Keratinocyte (primary cell): ENCODE results near the gene SPATA13. TPM values are rescaled to one million over a fixed set of nuclear protein-coding genes. Genes with fewer than 3 reads are reported as not detected.

Experiments used
- DNase-seq: peaks from one replicate; pipeline ENCODE4 v3.0.0-alpha.2; 2011; ENCODE audit warnings: low read depth, missing footprints, low spot score
- FAIRE-seq: peaks from 2 replicates; lab custom pipeline; 2011; peaks lifted over from hg19 to GRCh38; lab: Jason Lieb, UNC
- H2AFZ ChIP-seq: 2 replicates; pipeline ENCODE4 v1.6.0; 2012; ENCODE audit warnings: low read length, control low read depth, inconsistent platforms; ENCODE audit not compliant: control insufficient read depth
- H3K27ac ChIP-seq: 2 replicates; pipeline ENCODE4 v1.5.1; 2011; ENCODE audit warnings: low read length; ENCODE audit not compliant: control insufficient read depth, insufficient read depth
- H3K27me3 ChIP-seq: 3 replicates; pipeline ENCODE4 v1.6.0; 2011; ENCODE audit warnings: low read length; ENCODE audit not compliant: control insufficient read depth, insufficient read depth; ENCODE audit errors: extremely low read depth
- H3K36me3 ChIP-seq, 2 experiments: 2 replicates in 1 of 2; 3 replicates in 1 of 2; pipeline ENCODE4 v1.5.1; 2011; ENCODE audit warnings: low read length in 2 of 2, mild to moderate bottlenecking in 1 of 2; ENCODE audit not compliant: control insufficient read depth in 2 of 2, insufficient read depth in 2 of 2; ENCODE audit errors: extremely low read depth in 1 of 2
- H3K4me1 ChIP-seq: 3 replicates; pipeline ENCODE4 v1.5.1; 2011; ENCODE audit warnings: low read length; ENCODE audit not compliant: control insufficient read depth, insufficient read depth; ENCODE audit errors: extremely low read depth
- H3K4me2 ChIP-seq: 3 replicates; pipeline ENCODE4 v1.6.0; 2011; ENCODE audit warnings: low read depth, low read length; ENCODE audit not compliant: control insufficient read depth, insufficient read depth; ENCODE audit errors: extremely low read depth
- H3K4me3 ChIP-seq, 3 experiments: fragments of 200-600 bp in 1 of 3; sonication (generic) in 1 of 3; 2 replicates in 2 of 3; 3 replicates in 1 of 3; pipeline ENCODE4 v1.5.1; 2011 to 2016; ENCODE audit warnings: low read length in 3 of 3, mild to moderate bottlenecking in 3 of 3, control low read depth in 2 of 3, inconsistent platforms in 1 of 3, low read depth in 1 of 3, mixed read lengths in 1 of 3, mixed run types in 1 of 3, moderate library complexity in 1 of 3; ENCODE audit not compliant: control insufficient read depth in 2 of 3, insufficient read depth in 2 of 3; ENCODE audit errors: extremely low read depth in 1 of 3
- H3K79me2 ChIP-seq: 2 replicates; pipeline ENCODE4 v1.6.0; 2012; ENCODE audit warnings: low read length; ENCODE audit not compliant: control insufficient read depth, insufficient read depth
- H3K9ac ChIP-seq: 3 replicates; pipeline ENCODE4 v1.6.0; 2011; ENCODE audit warnings: low read length; ENCODE audit not compliant: control insufficient read depth, insufficient read depth; ENCODE audit errors: extremely low read depth
- H3K9me1 ChIP-seq: 3 replicates; pipeline ENCODE4 v1.6.0; 2011; ENCODE audit warnings: low read length; ENCODE audit not compliant: control insufficient read depth, insufficient read depth; ENCODE audit errors: extremely low read depth
- H3K9me3 ChIP-seq: 2 replicates; pipeline ENCODE4 v1.5.1; 2012; ENCODE audit warnings: low read depth, low read length; ENCODE audit not compliant: control insufficient read depth
- H4K20me1 ChIP-seq: 3 replicates; pipeline ENCODE4 v1.6.0; 2011; ENCODE audit warnings: low read length; ENCODE audit not compliant: control insufficient read depth, insufficient read depth; ENCODE audit errors: extremely low read depth
- CTCF ChIP-seq, 3 experiments: IDR thresholded peaks in 1 of 3; conservative IDR thresholded peaks in 1 of 3; optimal IDR thresholded peaks in 1 of 3; 2 replicates in 2 of 3; 3 replicates in 1 of 3; pipeline versions ENCODE3 to v1.5.1; 2011; ENCODE audit warnings: low read length in 3 of 3, mild to moderate bottlenecking in 3 of 3, moderate library complexity in 2 of 3, control low read depth in 1 of 3, inconsistent platforms in 1 of 3; ENCODE audit not compliant: insufficient read depth in 2 of 3; ENCODE audit errors: extremely low read depth in 1 of 3
- EZH2 ChIP-seq: IDR thresholded peaks from one replicate; pipeline ENCODE4 v1.6.1; 2012; ENCODE audit warnings: inconsistent platforms, mild to moderate bottlenecking, low read length, moderate library complexity
- dilution Hi-C: fragments of 300-500 bp; cut with MboI; formaldehyde crosslinking; loops from one replicate; pipeline ENCODE4 v1.7.0; 2020; ENCODE audit warnings: low sequenced_read_pairs; ENCODE audit not compliant: extremely low pct_ligation_motif_present
- polyA plus RNA-seq, 5 experiments: library from polyadenylated mRNA; depleted of rRNA in 3 of 5; stranded (reverse) in 3 of 5; stranded (forward) in 1 of 5; unstranded in 1 of 5; fragments of >200 nt; gene quantifications; 1 replicate in 1 of 5; 2 replicates in 3 of 5; 3 replicates in 1 of 5; pipeline versions ENCODE4 v1.2.1 to v1.2.3, GENCODE V29; 2011 to 2012; ENCODE audit warnings: missing spikeins in 2 of 5, low read depth in 1 of 5, low replicate concordance in 1 of 5

Gene SPATA13
- polyA plus RNA-seq, 1 donor (not counting 4 experiments of a cell fraction or from before 2014, with no cell fraction given), result 1.2 TPM

GRCh38 chr13:24232037-24232436 lies 71.5 kb downstream of the SPATA13 start:
- FAIRE-seq, result no peak
- Histone ChIP-seq H3K27ac (no peak overlapping the region), H3K9ac (no peak overlapping the region), H3K4me2 (no peak overlapping the region), H3K36me3 (no peaks in the 10 kb centered on the region), H3K4me3 (no peak overlapping the region), H3K27me3 (no peaks in the 10 kb centered on the region), H3K9me1 (no peaks in the 10 kb centered on the region), H3K79me2 (no peaks in the 10 kb centered on the region), H4K20me1 (no peaks in the 10 kb centered on the region), H3K4me1 (no peaks in the 10 kb centered on the region), H3K9me3 (no peaks in the 10 kb centered on the region), H2AFZ (no peak overlapping the region)
- TF ChIP-seq EZH2 (no peak), CTCF (optimal IDR thresholded peaks at IDR 0.05 in 1 of 3, IDR thresholded peaks at IDR 0.05 in 1 of 3, conservative IDR thresholded peaks at IDR 0.05 in 1 of 3; ENCODE audit: extremely low read depth in 1 of 3, insufficient read depth in 2 of 3, low read length in 3 of 3) (no peak)
- no peak for DNase-seq
- dilution Hi-C loops, result no loop called here

- H3K27ac ChIP-seq, result no peak overlapping the region
These were observed 72.0 kb downstream of the SPATA13 start for GRCh38 chr13:24232474-24232873.

More at GRCh38 chr13:24232474-24232873, 72.0 kb downstream of the SPATA13 start:
- Histone ChIP-seq H2AFZ (no peak overlapping the region), H3K4me2 (no peak overlapping the region), H3K9me1 (no peaks in the 10 kb centered on the region), H3K4me1 (no peaks in the 10 kb centered on the region), H3K4me3 (no peak overlapping the region), H3K79me2 (no peaks in the 10 kb centered on the region), H3K9me3 (no peaks in the 10 kb centered on the region), H3K36me3 (no peaks in the 10 kb centered on the region), H3K9ac (no peak overlapping the region), H4K20me1 (no peaks in the 10 kb centered on the region), H3K27me3 (no peaks in the 10 kb centered on the region)
- dilution Hi-C loops, result no loop called here
- no peak for FAIRE-seq
- TF ChIP-seq CTCF (optimal IDR thresholded peaks at IDR 0.05 in 1 of 3, IDR thresholded peaks at IDR 0.05 in 1 of 3, conservative IDR thresholded peaks at IDR 0.05 in 1 of 3; ENCODE audit: extremely low read depth in 1 of 3, insufficient read depth in 2 of 3, low read length in 3 of 3) (no peak), EZH2 (no peak)
- DNase-seq, result no peak
